PFSK-1 (cell line): ENCODE results near the gene SIAH2.

Experiments
- FOXP2 ChIP-seq: optimal IDR thresholded peaks from 2 replicates; pipeline ENCODE3; 2011; ENCODE audit warnings: borderline replicate concordance, control low read depth, inconsistent platforms; ENCODE audit not compliant: insufficient read depth; ENCODE audit errors: extremely low read length, extremely low read depth
- POLR2AphosphoS5 ChIP-seq: IDR thresholded peaks from 2 replicates; pipeline ENCODE4 v1.6.1; 2012; ENCODE audit warnings: low read depth, mild to moderate bottlenecking, control low read depth, low read length, moderate library complexity
- SIN3A ChIP-seq: IDR thresholded peaks from 2 replicates; pipeline ENCODE4 v1.6.1; 2012; ENCODE audit warnings: mild to moderate bottlenecking, low read length, moderate library complexity, borderline replicate concordance; ENCODE audit not compliant: insufficient read depth
- TAF1 ChIP-seq: IDR thresholded peaks from 2 replicates; pipeline ENCODE4 v1.6.1; 2012; ENCODE audit warnings: low read length, control low read depth, borderline replicate concordance; ENCODE audit not compliant: insufficient read depth
- TF ChIP-seq, protein P1 (sequence below), 2 experiments: IDR thresholded peaks; 2 replicates each; pipeline versions ENCODE4 v1.6.1 to v1.8.0; 2011 to 2012; ENCODE audit warnings: low read depth in 2 of 2, low read length in 2 of 2, control low read depth in 1 of 2, inconsistent platforms in 1 of 2, mild to moderate bottlenecking in 1 of 2, moderate library complexity in 1 of 2; ENCODE audit not compliant: insufficient read depth in 1 of 2

Gene SIAH2

DNA sequence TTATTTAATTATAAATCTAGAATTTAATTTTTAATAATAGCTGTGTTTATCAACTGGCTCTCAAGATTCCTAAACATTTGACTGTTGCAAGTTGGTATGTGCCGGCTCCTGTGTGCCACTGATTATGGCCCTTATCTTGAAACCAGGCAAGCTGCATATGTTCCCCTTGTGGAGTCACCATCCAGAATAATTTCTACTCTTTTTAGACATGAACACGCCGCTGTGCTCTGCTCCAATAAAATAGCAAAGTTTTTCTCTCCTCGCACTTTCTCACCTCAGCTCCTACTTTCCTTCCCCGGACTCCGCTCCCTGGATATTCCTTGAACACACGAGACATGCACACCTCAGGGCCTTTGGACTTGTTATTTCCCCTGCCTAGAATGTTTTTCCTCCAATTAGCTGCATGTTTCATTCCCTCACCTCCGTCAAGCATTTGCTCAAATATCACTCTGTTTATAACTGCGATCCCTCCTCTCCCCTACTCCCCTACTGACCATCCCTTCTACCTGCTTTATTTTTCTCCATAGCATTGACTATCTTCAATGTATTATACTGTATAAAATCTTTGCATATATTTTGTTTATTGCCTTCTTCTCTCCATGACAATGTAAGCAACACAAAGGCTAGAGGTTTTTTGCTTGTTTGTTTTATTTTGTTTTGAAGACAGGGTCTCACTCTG, 33.1 kb downstream of the SIAH2 start:
- no peak for TF ChIP-seq FOXP2
- no peak for TF ChIP-seq TAF1
- TF ChIP-seq, protein P1, sequence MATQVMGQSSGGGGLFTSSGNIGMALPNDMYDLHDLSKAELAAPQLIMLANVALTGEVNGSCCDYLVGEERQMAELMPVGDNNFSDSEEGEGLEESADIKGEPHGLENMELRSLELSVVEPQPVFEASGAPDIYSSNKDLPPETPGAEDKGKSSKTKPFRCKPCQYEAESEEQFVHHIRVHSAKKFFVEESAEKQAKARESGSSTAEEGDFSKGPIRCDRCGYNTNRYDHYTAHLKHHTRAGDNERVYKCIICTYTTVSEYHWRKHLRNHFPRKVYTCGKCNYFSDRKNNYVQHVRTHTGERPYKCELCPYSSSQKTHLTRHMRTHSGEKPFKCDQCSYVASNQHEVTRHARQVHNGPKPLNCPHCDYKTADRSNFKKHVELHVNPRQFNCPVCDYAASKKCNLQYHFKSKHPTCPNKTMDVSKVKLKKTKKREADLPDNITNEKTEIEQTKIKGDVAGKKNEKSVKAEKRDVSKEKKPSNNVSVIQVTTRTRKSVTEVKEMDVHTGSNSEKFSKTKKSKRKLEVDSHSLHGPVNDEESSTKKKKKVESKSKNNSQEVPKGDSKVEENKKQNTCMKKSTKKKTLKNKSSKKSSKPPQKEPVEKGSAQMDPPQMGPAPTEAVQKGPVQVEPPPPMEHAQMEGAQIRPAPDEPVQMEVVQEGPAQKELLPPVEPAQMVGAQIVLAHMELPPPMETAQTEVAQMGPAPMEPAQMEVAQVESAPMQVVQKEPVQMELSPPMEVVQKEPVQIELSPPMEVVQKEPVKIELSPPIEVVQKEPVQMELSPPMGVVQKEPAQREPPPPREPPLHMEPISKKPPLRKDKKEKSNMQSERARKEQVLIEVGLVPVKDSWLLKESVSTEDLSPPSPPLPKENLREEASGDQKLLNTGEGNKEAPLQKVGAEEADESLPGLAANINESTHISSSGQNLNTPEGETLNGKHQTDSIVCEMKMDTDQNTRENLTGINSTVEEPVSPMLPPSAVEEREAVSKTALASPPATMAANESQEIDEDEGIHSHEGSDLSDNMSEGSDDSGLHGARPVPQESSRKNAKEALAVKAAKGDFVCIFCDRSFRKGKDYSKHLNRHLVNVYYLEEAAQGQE (IDR thresholded peaks at IDR 0.05; ENCODE audit: insufficient read depth in 1 of 2, low read depth in 2 of 2, low read length in 2 of 2) = no peak
- TF ChIP-seq SIN3A = no peak
- TF ChIP-seq POLR2AphosphoS5 = no peak

DNA sequence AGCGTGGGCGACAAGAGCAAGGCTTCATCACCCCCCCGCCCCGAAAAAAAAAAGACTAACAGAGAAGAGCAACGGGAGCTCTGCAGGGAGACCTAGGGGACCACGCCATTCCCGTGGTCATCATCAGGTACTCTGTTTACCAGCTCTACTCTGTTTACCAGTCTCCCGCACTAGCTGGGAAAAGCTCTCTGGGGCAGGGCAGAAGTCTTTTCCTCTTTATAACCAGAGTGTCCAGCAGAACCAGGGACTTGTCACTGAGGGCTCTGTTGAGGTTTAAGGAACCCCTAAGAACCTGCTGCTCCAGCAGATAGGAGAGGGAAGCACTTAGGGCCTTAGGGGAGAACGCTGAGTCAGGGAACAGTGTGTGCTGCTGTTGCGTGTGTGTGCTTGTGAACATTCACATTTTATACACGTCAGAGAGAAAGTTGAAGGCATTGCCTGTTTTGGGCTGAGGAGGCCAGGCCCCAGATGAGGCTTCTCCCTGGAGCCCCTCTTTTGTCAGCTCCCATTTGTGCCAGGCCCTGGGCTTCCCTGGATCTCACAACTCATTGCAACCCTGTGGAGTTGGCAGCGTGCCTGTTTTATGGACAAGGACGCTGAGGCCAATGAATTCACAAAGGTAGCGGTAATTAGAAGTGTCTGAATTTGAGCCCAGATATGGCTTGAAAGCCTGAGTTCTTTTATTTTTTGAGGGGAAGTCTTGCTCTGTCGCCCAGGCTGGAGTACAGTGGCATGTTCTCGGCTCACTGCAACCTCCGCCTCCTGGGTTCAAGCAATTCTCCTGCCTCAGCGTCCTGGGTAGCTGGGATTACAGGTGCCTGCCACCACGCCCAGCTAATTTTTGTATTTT, 35.1 kb downstream of the SIAH2 start:
- TF ChIP-seq FOXP2 (no peak), POLR2AphosphoS5 (no peak), TAF1 (no peak), SIN3A (no peak)
- TF ChIP-seq, protein P1 (IDR thresholded peaks at IDR 0.05; ENCODE audit: insufficient read depth in 1 of 2, low read depth in 2 of 2, low read length in 2 of 2) = no peak

DNA sequence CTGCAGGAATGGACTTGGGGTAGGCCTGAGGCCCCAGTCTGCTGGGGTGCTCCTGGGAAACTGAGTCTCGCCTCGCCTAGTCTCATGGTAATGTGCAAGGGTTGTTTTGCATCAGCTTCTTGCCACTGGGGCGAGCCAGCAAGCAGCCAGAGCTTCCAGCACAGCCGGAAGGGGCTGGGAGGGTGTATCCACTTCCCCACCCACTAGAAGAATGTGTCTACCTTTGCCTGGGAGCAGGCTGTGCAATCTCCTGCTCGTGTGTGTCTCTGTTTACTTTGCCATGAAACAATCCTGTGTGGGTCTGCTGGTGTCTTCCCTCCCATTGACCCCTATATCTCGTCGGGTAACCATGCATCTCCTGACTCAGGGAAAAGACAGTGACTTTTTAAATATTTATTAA, 37.4 kb downstream of the SIAH2 start:
- TF ChIP-seq, protein P1 (IDR thresholded peaks at IDR 0.05; ENCODE audit: insufficient read depth in 1 of 2, low read depth in 2 of 2, low read length in 2 of 2) = no peak
- no peak for TF ChIP-seq FOXP2
- no peak for TF ChIP-seq TAF1
- no peak for TF ChIP-seq POLR2AphosphoS5
- TF ChIP-seq SIN3A = no peak

DNA sequence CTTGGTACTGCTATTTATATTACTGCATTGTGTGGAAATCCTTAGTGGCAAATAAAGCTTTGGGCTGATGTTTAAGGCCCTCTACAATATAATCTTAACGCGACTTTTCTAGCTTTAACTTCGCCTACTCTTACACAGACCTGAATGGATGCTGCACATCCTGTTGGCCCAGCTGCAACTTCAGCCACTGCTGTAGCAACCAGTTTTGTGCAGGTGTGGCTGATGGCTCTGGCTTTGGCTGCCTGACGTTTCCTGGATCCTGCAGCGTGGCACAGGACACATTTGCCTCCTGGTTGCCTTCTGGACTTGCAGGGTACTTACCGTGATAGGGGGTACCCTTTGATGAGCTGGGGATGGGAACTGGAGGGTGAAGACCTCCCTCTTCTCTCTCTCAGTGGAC, 39.0 kb downstream of the SIAH2 start:
- no peak for TF ChIP-seq SIN3A
- no peak for TF ChIP-seq TAF1
- TF ChIP-seq FOXP2 = no peak
- no peak for TF ChIP-seq POLR2AphosphoS5
- TF ChIP-seq, protein P1 (IDR thresholded peaks at IDR 0.05; ENCODE audit: insufficient read depth in 1 of 2, low read depth in 2 of 2, low read length in 2 of 2) = no peak
